ENCODE measurements around the gene KAZN. TPM values are rescaled to one million over a fixed set of nuclear protein-coding genes. Genes with fewer than 3 reads are reported as not detected.

The KAZN gene
- total RNA-seq, 1 donor from 2014 or later = 9.6 TPM

DNA sequence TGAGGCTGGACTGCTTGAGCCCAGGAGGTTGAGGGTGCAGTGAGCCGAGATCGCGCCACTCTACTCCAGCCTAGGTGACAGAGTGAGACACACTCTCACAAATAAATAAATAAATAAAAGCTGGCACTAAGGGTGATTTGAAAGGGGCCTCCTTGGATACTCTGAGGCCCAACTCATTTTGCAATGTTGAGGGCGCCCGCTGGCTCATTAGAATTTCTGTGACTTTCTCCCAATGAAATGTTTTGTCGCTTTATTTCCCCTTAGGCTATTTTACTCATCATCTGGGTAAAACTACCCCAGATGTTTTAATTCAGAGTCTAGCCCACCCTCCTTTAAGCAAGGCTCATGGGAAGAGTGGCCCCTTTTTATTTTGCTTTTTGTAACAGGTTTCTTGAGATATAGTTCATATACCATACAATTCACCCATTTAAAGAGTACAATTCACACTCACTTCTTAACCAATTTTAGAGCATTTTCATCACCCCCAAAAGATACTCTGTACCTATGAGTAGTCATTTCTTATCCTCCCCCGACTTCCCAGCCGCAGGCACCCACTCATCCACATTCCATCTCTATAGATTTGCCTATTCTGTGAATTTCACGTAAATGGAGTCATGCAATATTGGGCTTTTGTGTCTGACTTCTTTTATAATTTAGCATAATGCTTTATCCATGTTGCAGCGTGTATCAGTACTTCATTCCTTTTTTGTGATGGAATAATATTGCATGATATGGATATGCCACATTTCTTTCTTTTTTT is 259.1 kb downstream of the KAZN start:
- DNase-seq = no peak

DNA sequence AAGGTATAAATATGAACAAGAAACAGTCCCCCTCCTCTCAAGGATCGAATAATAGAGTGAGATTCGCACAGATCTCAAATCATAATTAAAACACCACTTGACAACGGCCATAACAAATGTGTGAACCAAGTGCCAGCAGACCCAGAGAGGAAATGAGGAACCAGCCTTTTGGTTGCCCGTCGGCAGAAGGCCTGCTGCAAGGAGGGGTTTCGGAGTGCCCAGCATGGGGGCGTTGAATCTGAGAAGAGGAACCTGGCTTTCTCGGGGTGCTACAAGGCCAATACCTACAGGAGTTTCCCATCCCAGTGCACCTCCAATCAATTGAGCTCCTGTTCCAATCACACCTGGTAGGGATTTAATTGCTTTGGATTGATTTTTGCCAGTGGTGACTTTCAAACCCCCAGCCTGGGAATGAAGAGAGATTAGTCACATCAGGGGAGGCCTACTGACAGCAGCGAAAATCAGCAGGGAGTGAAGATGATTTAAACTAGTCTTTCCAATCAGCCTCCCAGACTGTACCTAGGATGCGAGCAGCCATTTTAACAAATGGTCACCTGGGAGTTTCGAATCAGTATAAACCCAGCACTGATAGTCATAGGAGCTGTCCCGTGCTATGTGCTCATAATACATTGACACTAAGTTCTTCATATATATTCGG is 263.8 kb downstream of the KAZN start:
- no peak for DNase-seq

- DNase-seq = no peak
Measured at GRCh38 chr1:14865106-14865505, 266.6 kb downstream of the KAZN start.

GRCh38 chr1:14866911-14867612 is 268.6 kb downstream of the KAZN start:
- no peak for DNase-seq

DNA sequence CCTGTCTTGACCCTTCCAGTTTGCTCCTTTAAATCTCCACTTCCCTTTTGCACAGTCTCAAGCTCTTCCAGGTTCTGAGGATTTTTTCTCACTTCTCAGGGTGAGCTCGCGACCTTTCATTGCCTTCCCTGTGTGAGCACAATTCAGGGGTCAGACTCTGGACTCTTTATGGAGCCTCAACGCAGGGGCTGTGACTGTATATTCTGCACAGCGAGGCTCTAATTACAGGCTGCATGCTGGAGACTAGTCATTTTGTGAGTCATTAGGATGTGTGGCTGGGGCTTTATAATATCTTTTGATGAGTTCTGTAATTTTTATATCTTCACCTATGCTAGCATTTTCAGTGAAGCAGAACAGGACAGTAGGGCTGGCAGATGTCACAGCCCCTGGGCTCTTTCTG is 270.7 kb downstream of the KAZN start:
- DNase-seq = no peak

DNA sequence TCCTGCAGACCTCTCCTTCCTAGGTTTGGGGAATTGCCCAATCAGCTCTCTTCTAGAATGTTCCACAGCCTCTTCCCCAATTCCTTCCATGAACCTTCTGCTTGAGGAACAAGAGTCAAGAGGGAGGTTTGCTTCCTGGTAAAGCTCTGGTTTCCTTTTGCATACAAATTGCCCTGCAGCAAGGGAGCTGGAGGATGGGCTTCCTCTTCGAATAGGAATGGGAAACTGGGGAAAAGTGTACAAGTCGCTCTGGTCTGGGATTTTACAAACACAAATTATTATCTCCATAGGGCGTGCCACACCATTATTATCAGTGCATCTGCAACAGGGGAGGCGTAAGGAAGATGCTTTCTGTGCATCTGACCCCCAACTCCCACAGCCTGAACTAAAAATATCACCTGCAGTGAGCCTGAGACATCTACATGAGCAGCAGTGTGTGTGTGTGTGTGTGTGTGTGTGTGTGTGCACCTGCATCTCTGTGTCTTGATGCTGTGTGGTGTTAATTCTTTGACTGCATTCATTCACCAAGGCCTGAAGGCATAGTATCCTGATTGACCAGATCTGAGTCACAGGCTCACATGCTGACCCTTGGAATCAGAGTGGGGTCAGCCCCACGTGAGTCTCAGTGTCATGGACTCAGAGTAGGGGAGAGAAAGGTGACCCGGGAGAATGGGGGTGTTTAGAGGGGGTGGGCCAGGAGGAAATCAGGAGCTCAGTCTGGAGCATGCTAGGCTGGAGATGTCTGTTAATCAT is 272.9 kb downstream of the KAZN start:
- no peak for DNase-seq

DNA sequence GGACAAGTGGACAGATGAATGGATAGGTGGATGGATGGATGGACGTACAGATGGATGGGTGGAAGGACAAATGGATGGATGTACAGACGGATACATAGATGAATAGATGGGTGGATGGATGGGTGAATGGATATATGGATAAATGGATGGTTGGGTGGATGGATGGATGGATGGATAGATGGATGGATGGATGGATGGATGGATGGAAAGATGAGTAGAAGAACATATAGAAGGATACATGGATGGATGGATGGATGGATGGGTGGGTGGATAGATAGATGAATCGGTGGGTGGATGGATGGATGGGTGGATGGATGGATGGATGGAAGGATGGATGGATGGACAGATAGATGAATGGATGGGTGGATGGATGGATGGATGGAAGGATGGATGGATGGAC is 274.3 kb downstream of the KAZN start:
- DNase-seq = no peak

DNA sequence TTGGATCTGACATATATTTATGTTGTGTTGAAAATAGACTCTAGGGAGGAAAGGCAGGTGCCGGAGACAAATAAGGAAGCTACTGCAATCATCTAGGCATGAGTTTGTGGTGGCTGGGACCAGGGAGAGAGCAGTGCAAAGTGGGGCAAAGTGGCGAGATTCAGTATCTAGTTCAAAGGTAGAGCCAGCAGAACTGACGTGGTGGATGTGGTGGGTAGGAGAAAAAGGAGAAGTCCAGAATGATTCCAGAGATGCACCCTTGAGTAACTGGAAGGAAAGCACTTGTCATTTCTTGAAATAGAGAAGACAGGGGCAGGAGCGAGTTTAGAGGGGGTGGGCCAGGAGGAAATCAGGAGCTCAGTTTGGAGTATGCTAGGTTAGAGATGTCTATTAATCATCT is 275.2 kb downstream of the KAZN start:
- no peak for DNase-seq

DNA sequence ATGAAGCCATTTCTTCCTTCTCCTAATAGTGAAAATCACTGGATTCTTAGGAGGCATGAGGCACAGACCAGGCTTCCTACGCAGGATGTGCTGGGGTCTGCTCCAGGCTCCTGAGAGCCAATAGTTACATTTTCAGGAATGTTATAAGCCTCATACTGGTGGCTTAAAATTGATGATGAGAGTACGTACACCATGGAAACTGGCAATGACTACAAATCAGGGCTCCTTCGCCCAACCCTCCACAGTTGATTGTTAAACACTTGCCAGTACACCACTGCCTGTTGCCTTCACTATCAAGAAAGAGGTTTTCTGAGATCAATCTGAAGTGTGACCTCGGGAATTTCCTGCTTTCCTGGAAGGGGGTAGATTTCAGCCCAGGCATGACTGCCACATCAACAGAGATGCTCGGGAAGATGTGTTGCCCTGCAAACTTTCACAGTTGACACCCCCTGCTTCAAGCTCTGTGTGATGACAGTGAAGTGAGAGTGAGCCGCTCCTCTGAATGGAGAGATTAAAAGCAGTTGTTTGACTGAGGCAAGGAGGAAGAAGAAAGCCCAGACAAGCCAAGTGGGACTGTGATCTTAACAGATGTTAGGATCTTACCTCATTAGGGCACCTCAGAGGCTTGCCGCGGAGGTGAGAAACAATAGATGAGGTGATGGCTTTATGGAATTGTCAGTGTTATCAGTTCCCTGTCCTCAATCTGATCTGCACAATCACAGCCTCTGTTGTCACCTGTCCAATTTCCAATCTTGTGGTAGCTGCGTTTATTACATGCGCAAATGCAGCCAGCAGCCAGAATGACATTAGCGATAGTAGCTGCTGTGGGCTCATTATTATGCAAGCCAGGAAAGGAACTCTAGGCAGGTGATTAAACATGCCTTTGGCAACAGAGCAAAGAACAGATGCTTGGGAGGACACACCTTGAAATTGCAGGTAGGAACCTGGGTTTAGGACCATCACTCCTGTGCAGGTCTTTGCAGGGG is 277.3 kb downstream of the KAZN start:
- no peak for DNase-seq

DNA sequence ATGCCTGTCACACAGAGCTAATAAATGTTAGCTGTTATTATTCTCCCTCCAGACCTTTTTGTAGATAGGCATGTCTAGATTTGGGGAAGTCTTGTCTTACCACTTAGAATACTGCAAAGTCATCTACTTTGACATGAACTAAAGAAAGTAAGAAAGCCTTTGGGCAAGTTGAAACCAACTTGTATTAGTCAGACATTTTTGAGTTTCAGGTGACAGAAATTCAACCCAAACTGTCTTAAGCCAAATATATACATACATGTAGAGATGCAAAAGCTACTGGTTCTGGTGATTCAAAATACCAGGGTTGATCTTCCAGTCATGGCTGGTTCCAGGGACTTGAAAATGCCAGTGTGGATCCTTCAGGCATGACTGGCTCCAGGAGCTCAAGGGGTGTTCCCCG is 278.3 kb downstream of the KAZN start:
- DNase-seq = no peak

DNA sequence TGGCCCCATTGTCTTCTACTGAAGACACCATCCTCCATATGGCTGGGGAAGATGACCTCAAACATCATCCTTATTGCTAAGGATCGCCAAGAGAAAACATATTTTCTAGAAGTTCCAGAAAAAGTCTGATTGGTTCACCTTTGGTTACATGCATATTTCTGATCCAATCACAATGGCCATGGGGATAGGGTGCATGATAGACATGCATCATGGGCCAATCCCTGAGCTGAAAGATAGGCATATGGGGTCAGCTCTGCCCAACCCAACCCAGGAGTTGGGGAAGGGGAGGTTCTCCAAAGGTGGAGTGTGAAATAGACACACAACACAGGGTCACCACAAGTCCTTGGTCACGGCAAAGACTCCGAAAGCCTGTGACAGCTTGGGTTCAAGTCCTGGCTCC is 278.7 kb downstream of the KAZN start:
- no peak for DNase-seq

DNA sequence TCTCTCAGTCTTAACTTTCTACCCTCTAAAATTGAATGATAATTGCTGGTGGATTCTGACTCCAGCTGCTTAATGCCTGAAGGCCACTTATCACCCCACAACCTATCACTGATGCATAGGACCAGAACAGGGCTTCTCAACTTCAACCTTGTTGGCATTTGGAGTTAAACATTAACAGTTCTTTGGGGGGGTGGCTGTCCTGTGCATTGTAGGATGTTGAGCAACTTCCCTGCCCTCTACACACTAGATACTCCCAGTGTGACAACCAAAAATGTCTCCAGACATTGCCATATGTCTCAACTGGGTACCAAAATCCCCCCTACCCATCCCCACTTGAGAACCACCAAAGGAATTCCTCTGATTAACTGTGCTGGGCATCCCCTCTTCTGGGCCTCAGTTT is 279.6 kb downstream of the KAZN start:
- DNase-seq = no peak

DNA sequence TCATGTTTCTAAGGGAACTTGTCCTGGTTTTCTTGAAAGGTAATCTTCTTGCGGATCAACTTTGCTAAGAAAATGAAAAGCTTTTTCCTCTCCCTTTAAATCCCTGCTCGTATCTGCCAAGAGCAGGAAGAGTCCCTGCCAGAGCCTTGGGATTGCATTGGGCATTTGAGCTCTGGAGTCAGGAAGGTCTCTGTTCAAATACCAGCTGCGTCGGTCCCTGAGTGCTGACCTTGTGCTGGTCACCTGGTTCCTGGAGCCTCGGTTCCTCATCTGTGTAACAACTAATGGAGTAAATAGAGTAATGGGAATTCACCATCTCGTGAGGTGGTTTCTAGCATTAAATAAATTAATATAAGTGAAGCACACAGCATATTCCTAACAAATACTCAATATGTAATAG is 280.5 kb downstream of the KAZN start:
- no peak for DNase-seq

DNA sequence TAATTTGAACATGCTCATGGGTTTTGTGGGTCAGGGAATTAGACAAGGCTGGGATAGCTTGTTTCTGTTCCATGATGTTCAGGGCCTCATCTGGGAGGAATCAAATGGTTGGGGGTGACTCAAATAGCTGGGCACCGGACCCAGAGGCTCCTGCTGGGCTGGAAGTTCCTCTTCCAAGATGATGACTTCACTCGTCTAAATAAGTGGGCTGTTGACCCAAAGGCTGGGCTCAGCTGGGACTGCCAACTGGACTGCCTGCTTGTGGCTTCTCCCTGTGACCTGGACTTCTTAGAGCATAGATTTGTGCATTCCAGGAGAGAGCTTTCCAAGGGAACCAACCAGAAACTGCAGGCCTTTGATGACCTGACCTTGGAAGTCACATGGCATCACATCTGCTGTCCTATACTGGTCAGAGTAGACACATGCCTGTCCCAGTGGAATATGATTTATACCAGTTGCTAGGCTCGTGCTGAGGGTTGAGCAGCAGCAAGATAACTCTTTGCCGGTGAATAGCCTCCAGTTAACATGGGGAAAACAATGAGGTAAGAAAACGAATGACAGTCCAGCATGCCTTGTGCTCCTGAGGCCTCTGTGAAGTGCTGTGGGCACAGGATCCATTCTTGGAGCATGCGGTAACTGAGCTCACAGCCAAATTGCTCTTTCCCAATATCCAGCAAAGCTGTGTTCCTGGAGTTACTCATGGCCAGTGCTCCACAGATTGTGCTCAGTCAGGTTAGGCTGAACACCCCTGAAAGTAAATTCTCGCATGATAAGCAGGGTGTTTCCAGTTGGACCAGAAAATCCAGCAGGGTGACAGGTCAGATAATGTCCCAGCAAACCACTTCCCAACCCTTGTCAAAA is 282.2 kb downstream of the KAZN start:
- DNase-seq = no peak

GRCh38 chr1:14881775-14882672 is 283.5 kb downstream of the KAZN start:
- DNase-seq = no peak

DNA sequence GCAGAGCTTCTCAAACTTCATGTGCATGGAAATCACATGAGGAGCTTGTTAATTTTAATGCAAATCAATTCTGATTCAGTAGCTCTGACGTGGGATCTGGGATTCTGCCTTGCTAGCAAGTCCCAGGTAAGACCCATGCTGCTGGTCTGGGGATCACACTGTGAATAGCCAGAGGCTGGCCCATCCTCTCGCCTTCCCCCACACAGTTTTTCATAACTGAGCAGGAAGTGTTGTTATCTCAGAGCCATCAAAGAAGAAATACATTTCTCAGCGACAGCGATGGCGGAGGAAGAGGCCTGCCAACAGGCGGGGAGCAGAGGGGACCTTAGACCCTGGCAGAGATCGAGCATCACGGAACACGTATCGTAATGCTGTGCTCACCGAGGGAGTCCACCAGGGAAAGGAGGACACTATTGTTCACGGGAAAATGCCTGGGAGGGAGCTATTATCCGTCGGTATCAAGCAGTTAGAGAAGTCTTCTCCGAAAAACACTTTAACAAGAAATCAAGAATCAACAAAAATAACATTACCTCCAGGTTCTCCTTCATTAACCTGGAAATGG is 286.2 kb downstream of the KAZN start:
- no peak for DNase-seq

- no peak for DNase-seq
Measured at GRCh38 chr1:14887044-14887566, 288.6 kb downstream of the KAZN start.

- no peak for DNase-seq
Measured at GRCh38 chr1:14887764-14888350, 289.4 kb downstream of the KAZN start.

Measured in skin of body (tissue), 2 donors.